LHCN-M2 (cell line): ENCODE measurements around the gene RBM38. TPM values are rescaled to one million over a fixed set of nuclear protein-coding genes. Genes with fewer than 3 reads are reported as not detected.
"Not testable (repeated sequence)": the region's sequence is repeated elsewhere in the genome, so short reads cannot be mapped to it uniquely, and the experiment has no call there.

Source experiments
- DNase-seq: peaks from one replicate; pipeline ENCODE4 v3.0.0-alpha.2; 2012; ENCODE audit warnings: low read depth
- polyA plus RNA-seq: library from polyadenylated mRNA; unstranded; fragments of >200 nt; gene quantifications from one replicate; pipeline ENCODE4 v1.2.1, GENCODE V29; 2012; ENCODE audit warnings: missing spikeins
- total RNA-seq: library from RNA; depleted of rRNA; stranded (reverse); fragments of >200 nt; gene quantifications from 2 replicates; pipeline ENCODE4 v1.2.3, GENCODE V29; 2014; rRNA removed

RBM38 gene
- 7.4 and 8.6 TPM in 2 replicates for total RNA-seq
- polyA plus RNA-seq: 3.9 TPM

DNA sequence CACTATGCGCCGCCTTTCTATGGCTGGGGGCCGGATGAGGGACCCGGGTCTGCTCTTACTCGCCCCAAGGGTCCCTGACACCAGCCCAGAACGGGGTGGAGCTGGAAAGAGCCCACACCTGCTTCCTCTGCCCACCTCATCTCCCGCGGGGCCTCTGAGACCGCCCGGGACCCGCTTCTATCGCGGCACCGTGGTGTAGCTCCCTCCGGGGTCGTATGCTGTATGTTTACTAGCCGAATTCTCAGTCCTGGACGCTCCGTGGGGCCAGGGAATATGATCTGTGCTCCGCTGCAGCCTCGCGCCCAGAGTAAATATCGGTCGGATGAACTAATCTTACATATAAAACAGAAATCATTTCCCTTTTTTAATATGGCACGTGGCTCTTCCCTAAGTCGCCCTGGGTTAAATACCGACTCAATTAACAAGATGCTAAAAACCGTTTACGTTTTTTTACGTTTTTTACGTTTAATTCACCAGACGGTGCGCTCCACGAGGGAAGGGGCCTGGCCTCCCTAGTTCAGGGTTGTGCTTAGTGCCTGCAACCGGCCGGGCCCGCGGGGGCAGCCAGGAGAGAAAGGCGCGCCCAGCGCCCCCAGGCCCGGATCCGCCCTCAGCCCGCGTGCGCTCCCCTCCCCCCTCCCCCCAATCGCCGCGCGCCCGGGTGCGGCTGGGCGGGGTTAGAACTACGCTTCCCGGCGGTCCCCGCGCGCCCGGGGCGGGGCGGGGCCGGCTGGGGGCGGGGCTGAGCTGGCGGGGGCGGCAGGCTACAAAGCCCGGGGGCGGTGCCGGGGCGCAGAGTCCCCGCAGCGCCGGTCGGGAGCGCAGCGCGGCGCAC lies at the start of gene RBM38:
TSS of gene RBM38 (plus strand) at position 793 of the 835 bp plus-strand sequence. CDS start 186 bp downstream, outside the sequence.
- DNase-seq: peak; percentile 35

DNA sequence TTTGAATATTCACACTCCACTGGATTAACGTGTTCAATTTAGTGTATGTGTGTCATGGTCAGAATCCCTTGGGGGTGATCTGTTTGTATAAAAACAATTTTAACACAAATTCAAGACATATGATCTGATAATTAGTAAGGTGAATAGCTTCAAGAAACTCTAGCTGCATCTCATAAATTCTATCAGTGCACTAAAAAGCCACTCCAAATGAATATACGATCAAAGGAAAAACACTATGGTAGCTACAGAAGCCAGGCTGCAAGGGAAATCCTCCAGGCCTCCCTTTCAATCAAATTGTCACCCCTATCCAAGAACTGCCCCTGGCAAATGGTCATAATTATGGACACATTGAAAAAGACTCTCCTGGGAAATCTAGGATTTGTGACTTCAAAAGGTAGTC lies 49.5 kb upstream of the RBM38 start:
- no peak for DNase-seq

DNA sequence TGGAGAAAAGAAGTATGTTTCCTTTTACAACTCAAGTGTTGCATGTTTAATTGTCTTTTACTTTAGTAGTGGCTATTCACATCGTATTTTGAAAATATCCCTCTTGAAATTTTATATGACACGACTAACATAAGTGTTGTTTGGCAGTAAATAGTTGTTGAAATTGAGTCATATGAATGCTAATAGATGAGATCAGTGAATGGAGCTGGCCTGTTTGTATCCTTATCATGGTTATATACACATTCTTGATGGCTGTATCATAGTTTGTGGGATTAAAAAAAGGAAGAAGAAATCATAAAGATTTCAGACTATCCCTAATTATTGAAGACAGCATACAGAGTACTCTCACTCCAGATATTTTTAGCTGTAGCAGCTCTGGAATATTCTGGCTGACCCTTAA lies 48.4 kb upstream of the RBM38 start:
- no peak for DNase-seq

DNA sequence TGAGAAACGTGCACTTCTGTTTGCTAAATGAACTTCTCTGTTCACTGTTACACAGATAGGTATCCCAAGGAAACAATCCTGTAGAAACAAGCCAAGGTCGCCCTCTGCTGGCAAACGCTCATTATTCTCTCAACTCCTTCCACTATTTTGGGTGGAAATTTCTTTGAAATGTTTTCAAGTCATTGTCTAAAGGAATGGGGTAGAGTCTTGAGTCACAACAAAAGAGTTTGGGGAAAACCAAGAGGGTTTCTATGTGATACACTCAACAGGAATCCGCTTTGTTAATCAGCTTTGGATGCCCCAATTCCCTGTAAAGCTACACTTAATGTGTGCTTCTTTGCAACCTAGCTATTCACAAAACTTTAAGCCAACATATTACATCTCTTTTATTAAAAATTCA lies 44.7 kb upstream of the RBM38 start:
- DNase-seq: peak; percentile 58

DNA sequence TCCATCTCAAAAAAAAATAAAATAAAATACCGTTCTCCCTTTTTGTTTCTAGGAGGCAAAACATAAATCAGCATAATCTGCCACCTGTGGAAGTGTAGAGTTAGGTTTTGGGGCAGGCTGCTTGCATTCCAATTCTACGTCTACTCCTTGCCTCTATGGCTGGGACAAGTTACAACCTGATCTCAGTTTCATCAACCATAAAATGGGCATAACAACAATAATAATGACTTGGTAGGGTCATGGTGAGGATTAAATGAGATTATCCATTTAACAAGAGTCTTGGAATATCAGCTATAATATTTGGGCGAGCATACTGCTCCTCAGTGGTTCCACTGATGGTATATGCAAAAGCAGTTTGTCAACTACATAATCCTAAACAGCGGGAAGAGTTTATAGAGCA lies 43.8 kb upstream of the RBM38 start:
- DNase-seq: no peak

DNA sequence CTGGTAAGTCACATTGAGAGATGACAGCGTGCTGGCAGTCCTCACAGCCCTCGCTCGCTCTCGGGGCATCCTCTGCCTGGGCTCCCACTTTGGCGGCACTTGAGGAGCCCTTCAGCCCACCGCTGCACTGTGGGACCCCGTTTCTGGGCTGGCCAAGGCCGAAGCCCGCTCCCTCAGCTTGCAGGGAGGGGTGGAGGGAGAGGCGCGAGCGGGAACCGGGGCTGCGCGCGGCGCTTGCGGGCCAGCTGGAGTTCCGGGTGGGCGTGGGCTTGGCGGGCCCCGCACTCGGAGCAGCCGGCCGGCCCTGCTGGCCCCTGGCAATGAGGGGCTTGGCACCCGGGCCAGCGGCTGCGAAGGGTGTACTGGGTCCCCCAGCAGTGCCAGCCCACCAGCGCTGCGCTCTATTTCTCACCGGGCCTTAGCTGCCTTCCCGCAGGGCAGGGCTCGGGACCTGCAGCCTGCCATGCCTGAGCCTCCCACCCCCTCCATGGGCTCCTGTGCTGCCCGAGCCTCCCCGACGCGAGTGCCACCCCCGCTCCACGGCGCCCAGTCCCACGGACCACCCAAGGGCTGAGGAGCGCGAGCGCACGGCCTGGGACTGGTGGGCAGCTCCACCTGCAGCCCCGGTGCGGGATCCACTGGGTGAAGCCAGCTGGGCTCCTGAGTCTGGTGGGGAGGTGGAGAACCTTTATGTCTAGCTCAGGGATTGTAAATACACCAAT lies 42.8 kb upstream of the RBM38 start:
- DNase-seq: not testable (repeated sequence)

DNA sequence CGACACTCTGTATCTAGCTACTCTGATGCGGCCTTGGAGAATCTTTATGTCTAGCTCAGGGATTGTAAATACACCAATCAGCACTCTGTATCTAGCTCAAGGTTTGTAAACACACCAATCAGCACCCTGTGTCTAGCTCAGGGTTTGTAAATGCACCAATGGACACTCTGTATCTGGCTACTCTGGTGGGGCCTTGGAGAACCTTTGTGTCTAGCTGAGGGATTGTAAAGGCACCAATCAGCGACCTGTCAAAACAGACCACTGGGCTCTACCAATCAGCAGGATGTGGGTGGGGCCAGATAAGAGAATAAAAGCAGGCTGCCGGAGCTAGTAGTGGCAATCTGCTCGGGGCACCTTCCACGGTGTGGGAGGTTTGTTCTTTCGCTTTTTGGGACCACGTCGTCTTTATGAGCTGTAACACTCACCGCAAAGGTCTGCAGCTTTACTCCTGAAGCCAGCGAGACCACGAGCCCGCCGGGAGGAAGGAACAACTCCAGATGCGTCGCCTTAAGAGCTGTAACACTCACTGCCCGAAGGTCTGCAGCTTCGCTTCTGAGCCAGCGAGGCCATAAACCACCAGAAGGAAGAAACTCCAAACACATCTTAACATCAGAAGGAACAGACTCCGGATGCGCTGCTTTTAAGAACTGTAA lies 42.1 kb upstream of the RBM38 start:
- DNase-seq: not testable (repeated sequence)

DNA sequence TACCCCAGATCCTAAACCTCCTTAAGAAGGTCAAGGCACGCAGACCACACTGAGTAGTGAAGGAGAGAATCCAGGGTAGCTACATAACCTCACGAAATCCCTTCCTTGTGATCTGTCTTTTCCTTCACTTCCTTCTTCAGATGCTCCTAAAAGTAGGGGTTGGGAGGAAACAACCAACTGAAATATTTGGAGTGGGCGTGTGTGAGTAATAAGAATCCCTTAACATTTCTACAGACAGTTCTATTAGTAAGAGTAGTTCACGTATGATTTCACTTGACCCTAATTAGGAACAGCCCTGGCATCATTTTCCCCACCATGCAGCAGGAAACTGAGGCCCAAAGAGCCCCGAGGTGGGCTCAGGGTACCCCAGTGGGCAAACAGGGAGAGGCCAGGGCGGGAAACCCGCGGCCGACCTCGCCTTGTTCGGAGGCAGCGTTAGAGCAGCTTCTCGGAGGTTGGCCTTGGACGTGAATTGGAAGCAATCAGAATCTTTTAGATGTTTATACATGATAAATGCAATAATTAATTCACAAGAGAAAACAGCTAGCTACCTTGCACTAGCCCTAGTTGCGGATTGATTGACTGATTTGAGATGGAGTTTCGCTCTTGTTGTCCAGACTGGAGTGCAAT lies 41.0 kb upstream of the RBM38 start:
- peak; percentile 6 for DNase-seq

DNA sequence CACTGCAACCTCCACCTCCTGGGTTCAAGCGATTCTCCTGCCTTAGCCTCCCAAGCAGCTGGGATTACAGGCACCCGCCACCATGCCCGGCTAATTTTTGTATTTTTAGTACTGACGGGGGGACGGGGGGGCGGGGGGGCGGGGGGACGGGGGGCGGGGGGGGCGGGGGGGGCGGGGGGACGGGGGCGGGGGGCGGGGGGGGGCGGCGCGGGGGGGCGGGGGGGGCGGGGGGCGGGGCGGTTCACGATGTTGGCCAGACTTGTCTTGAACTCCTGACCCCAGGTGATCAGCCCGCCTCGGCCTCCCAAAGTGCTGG lies 40.5 kb upstream of the RBM38 start:
- DNase-seq: not testable (repeated sequence)

DNA sequence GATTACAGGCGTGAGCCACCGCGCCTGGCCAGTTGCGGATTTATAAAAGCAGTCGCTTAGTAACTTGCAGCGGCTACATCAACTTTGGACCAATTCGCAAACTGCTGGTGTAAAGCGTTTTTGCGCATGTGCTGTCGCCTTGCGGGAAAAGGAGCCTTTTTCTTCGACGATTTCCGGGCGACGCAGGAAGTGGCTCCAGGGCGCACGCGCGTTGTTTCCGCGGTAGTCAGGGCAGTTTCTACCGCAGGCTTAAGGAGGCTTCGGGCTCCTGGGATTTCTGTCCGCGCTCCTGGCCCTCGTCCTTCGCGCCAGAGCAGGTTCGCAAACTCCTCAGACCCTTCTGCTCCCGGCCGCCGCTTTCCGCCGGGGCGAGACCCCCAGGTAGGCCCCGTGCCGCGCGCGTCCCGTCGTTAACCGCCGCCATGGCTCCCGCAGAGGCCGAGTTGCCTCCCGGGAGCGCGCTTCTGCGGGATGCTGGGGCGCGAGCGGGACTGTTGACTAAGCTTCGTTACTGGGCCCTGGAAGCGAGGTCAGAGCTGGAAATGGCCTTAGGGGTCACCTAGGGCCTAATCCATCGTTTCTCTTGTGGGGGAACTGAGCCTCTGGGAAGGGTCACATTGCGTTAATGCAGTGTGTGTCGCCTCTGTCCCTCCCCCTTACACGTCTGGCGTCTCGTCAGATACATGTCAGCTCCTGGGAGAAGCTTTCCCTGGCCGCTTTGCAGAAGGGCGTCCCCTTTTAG lies 40.0 kb upstream of the RBM38 start, which contains the start of gene RAE1:
TSS of gene RAE1 (plus strand) at position 214 of the 742 bp plus-strand sequence. CDS start 2,784 bp downstream, outside the sequence.
- DNase-seq: peak; percentile 90

DNA sequence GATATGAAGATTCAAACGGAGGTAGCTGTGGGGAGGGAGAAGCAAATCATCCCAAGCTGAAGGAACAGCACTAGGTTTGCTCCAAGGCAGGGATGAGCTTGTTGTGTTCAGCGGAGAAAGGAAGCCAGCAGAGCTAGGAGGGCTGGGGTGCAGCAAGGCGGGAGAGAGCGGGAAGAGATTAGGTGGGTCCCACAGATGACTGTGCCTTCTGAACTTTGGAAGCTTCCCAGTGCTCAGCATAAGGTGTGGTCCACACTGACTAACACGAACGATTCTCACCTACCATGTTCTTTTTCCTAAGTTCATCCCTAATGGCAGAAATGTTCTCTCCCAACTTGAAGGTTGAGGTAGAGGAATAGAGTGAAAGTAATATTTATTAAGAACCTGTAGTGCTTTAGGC lies 38.9 kb upstream of the RBM38 start:
- no peak for DNase-seq

DNA sequence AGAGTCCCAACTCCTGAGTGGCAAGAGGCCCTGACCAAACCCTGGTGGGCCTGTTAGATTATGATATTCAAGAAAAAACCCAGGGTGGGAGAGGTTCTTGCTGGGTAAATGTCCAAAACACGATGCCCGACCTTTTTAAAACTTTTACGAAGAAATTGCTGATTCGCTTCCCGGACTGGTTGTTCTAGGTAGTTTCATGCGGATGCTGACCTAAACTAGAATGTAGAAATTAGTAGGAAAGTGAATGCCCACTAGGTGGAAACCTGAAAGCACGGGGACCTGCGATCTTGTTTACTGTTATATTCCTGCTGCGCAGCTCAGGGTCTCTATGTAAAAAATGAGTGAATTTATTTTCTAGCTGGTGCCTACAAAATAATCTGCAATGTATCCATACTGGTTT lies 37.8 kb upstream of the RBM38 start:
- DNase-seq: no peak

DNA sequence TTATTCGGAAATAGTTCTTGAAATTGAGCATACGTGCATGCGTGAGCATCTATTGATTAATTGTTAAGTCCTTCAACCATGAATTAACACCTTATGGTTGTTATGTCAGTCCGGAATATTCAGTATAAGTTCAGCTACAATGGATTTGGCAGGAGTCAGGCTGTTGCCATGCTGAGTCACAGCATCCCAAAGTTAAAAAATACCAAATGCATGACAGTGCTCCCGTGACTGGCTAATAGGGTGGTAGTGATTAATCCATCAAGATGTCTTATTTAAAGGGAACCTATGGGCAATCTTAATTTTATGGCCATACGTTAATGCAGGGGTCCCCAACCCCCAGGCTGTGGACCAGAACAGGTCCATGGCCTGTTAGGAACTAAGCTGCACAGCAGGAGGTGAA lies 29.7 kb upstream of the RBM38 start:
- peak; percentile 82 for DNase-seq

DNA sequence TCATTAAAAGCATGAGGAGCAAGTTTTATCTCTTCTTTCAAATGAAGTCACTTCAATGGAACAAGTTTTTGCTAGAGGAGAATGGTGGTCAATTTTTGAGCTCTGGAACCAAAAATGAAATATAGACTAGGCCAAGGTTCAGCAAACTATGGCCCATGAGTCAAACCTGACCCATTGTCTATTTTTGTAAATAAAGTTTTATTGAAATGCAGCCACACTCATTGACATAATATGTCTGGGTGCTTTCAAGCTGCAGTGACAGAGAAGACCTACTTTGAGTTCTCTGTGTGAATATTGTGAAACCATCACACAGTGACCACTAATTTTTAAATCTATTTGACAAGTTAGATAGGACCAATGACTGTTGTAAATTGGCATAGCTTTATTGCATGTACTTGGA lies 26.7 kb upstream of the RBM38 start:
- DNase-seq: no peak

DNA sequence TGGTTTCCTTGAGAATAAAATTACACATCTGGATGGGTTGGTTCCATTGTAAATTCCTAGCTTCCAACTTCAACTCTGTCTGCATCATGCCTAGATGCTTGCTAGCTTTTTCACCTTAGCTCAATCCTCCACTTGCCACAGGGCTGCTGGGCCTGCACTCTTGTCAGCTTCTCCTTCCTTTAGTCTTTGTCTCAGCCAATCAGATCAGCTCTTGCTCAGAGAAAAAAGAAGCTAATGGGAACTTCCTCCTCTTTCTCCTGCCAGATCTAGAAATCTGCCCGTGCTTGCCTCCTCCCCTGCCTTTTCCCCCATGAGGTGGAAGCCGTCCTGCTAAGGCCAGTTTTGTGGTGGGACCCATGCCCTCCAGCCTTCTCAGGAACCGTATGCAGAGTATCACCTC lies 21.6 kb upstream of the RBM38 start:
- DNase-seq: no peak

DNA sequence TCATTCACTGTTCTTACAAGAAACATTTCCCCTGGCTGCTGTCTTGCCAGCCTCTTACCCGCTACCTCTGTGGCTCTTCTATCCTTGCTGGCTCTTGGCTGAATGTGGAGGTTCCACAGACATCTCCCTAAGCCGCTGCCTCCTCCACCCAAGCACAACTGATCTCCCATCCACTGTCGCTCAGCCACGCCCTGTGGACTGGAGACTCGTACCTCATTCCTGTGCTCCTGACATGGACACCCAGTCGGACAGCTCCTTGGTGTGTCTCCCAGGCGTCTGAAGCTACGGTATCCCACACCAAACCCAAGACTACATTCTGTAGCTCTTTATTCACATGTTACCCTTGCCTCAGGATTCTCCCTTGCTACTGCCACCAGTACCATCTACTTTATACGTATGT lies 20.9 kb upstream of the RBM38 start:
- no peak for DNase-seq

DNA sequence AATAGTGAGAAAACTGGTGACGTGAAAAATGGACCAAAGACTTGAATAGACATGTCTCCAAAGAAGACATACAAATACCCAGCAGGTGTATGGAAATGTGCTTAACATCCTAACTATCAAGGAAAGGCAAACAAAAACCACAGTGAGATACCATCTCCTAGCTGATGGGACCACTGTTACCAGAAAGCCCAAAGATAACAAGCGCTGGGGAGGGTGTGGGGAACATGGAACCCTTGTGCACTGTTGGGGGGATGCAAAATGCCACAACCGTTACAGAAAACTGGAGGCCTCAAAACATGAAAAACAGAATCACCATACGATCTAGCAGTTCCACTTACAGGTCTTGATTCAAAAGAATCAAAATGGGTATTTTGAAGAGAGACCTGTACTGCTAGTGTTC lies 19.8 kb upstream of the RBM38 start:
- DNase-seq: no peak

DNA sequence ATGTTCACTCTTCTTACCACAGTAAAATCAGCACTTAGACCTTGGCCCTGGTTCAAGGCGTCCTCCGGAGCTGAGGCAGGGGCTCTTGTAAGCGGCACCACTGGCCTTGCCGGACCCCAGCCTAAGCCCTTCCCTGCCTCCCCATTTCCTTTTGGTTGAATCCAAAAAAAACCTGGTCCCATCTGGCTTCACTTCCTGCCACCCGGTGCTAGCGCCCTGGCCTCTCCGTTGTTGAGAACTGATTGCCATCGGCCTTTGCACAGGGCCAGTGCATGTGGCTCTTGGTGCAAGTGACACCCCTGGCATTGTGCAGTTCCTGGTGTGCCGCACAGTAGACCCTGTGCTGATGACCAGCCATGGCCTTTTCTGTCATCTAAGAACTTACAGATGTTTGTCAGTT lies 19.0 kb upstream of the RBM38 start:
- DNase-seq: no peak

DNA sequence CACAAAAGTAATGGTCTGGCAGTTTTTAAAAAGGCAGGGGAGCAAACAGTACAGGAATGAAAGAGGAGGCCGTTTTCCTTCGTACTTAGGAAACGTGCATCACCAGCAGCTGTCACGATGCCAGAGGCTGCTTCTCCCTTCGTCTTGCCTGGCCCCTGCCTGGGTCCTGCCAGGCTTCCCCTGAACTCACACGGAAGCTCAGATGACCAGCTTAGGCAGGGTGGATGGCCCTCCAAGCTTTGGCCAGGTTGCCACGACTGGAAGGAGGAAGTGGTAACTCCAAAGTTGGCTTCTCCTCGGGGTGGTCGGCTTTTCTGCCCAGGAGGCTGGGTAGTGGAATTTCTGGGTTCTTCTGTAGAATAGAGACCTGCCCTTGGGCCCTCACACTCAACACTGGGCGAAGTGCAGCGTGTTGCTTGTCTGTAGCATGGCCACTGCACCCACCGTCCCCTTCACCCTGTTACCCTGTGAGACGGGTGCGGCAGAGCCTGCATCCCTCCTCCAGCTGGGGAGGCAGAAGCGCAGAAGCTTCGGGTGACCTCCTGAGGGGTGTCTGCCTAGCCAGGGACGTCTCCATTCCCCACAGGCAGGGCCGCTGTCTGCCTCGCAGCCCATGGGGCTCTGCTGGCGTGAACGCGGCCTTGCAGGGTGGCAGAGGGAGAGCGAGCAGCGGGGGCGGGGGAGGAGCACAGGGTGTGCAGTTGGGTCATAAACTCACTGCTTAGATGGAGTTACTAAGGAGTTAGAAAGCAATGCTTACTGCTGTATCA lies 18.4 kb upstream of the RBM38 start:
- no peak for DNase-seq

DNA sequence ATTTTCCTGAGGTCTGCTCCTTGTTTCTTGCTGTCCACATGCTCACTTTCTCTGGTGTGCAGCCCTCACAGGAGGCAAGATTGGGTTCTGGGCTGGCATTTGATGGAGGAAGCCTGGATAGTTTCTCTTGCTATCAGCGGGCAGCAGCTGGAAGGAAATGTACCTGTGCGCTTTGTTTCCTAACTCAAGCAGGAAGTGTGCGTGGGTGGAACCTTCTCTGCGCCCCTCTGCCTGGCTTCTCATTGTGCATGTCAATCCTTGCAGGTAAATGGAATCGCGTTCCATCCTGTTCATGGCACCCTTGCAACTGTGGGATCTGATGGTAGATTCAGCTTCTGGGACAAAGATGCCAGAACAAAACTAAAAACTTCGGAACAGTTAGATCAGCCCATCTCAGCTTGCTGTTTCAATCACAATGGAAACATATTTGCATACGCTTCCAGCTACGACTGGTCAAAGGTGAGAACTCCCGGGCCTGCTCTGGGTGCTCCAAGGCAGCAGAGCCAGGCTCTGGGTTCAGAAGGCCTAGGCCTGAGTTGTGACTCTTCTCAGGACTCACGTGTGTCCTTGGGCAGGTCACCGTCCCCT lies 16.8 kb upstream of the RBM38 start:
- no peak for DNase-seq
